ENCODE data around the gene CNNM1.
A peak's percentile ranks its signal among the peaks of the same experiment; 100 is the strongest.

Gene CNNM1

DNA sequence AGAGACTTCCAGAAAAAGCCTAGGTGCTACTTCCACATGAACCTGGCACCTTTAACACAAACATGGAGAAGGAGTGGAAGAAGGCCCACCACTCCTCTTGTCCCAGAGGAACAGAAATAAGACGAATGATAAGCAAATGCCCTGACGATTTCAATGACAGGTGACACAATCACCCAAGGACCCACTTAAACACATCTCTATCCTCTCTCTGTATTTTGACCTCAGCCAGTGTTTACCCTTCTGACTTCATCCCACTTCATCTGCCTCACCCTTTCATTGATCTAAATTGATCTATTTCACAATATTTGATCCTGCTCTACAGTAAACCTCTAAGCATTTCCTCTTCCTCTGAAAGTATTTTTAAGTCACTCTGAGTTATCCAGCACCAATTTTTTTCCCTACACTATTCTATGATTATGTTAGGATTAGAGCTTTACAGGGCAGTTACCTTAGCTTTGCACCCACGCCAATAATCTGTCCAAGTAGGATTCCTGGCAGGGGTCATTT is 92.1 kb downstream of the CNNM1 start:
- DNase-seq (ENCODE audit: low read depth), result no peak

DNA sequence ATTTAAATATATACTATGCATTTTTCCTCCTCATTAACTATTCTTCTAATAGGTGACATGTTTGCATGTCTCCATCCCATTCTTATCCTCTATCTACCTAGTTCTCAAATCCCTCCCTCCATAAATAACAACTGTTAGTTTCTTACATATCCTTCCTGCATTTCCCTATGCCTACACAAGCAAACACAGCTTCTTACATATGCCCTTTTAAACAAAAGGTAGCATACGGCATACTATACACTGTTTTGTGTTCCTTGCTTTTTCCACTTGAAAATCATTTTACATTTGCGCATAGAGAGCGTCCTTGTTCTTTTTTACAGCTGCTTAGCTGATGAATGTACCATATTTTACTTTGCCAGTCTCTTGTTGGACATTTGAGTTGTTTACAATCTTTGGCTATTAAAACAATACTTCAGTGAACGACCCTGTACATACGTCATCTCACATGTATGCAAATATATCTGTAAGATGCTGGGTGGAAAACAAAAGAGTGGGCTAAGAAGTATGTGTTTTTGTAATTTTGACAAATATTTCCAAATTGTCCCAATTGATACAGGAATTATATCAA is 93.5 kb downstream of the CNNM1 start:
- no peak for DNase-seq (ENCODE audit: low read depth)

DNA sequence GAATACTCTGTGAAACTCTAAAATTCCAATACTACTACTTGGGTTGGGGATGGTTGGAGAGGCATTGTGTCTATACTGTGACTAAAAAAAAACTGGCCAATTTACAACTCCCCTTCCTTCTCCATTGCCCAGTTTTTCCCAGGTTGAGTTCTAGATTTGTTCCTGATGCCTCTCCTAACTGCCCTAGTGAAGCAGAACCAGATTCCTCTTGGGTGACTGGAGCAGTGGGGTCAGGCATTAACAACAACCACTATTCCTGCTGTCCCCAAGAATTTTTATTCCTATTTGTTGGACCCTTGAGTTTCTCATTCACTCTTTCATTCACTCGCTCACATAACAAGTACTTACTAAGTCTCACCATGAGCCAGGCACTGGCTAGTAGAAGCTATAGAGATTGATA is 95.5 kb downstream of the CNNM1 start:
- no peak for DNase-seq (ENCODE audit: low read depth)

DNA sequence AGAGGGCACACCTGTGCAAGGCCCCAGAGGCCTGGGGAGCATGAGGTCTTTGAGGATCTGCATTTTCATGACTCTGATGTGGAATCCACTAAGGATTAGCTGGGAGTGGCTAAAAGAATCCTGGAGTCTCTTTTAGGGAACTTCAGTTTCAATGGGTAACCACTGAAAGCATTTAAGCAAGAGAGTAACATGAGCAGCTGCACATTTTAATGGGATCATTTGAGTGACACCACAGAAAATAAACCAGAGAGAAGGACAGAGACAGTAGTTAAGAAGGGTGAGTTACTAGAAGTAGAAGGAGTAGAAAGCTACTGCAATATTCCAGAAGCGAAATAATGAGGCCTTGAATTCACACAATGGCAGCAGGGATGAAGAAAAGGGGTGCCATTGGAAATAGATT is 96.0 kb downstream of the CNNM1 start:
- no peak for DNase-seq (ENCODE audit: low read depth)

DNA sequence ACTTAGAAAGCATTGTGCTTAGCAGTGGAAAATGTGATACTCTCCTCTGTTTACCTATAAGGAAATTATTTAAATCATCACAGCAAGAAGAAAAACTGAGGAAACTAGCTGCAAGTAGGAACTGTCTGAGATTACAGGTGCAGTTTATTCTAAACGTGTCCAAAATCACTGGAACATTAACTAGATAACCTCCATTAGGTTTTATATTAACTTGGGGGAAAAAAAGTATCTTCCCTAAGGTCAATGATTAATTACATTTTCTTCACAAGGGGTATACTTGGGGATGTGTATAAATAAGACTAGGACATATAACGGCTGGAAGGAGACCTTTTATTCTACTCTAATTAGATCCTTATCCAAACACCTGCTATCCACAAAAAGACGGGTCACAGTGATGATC is 97.5 kb downstream of the CNNM1 start:
- no peak for DNase-seq (ENCODE audit: low read depth)

DNA sequence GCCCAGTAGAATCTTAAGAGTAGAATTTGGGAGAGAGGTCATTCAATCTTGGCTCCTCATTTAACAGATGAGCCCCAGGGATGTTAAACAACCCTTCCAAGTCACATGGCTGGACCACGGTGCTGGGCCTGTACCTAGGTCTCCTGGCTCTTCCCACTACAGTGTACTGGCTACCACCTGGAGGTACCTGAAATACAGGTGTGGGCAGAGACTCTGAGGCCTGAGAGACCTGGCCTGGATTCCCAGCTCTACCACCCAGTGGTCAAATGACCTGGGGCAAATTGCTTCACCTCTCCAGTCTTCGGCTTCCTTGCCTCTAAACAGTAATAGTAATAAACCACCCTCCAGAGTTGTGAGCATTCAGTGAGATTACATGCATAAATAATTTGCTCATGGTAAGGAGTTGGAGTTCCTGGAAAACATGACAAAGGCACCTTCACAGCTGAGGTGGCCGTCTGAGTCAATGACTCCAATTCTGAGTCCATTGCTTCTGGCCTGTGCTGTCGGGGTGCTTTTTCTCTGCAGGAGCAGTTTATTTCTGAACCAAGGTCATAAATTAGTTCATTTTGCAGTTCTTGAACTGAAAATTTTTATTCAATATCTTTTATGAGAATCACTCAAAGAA is 98.5 kb downstream of the CNNM1 start:
- no peak for DNase-seq (ENCODE audit: low read depth)

DNA sequence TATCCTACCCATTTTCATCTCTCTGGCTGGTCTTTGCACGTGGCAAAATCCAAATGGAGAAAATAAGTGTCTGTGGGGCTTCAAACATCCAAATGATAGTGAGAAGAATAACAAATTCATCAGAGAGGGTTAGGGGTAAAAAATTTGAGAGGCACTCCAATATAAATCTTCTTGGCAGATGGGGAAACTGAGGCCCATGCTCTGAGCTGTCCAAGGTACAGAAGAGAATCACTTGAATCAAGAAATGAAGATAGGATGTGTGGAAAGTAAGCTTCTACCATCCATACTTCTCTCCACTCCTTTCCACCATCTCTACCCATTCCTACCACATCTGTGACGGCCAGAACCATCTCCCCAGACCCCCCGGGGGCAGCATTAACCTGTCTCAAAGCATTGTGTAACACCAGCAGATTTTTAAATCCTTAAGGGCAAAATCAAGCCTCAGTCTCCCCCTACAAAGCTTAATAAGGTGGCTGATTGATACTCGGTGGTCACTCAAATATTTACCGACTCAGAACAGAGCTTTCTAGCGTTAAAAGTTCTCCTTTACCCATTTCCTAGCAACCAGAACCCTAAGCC is 100.5 kb downstream of the CNNM1 start:
- no peak for DNase-seq (ENCODE audit: low read depth)

DNA sequence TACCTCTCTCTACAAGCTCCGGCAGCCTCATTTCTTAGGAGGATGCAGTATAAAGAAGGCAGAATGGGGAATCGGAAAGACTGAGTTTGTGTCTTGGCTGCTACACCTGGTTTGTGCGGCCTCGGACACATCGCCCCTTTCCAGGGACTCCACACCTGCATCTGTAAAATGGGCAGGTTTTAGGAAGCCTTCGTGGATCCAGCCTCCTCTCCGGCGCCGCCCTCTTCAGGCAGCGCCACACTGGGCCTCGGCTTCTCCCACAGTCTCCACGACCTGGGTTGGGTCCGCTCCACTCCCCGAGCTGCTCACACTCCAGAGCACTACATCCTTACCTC is 100.9 kb downstream of the CNNM1 start:
- no peak for DNase-seq (ENCODE audit: low read depth)

DNA sequence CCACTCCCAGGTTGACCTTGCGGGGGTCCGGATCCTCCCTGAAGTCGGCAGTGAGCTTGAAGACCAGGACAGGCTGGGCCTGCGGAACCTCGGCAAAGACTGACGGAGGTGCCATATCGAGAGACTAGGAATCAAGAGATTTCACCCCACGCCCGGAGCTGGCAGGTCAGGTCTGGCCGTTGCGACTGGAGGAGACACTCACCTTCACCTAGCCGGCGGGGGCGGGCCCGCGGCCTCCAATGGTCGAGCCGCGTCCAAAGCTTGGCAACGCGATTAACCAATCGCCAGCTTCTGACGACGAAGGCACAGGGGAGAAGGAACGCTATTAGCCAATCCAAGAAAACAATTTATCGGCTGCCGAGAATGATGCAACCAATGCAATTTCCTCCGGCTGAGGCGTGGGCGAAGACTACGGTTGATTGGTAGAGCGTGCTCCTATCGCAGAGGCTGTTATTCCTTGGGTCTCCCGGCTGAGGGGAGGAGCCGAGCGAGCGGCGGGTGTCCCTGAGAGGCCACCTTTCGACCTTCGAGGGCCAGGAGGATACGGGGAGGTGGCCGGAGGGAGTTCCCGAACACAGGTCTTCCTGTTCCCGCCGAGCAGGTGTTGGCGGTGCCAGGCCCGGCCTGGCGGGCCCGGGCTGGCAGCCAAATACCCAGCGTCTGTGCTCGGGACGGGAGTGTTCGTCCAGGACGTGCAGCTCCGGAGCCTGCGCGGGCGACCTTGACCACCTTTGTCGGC is 101.5 kb downstream of the CNNM1 start, which contains the start of gene GOT1:
Gene GOT1 (minus strand): TSS at position 174 of the 739 bp plus-strand sequence. CDS start 59 bp downstream, at position 115.
- peak; percentile 83 for DNase-seq (ENCODE audit: low read depth)

DNA sequence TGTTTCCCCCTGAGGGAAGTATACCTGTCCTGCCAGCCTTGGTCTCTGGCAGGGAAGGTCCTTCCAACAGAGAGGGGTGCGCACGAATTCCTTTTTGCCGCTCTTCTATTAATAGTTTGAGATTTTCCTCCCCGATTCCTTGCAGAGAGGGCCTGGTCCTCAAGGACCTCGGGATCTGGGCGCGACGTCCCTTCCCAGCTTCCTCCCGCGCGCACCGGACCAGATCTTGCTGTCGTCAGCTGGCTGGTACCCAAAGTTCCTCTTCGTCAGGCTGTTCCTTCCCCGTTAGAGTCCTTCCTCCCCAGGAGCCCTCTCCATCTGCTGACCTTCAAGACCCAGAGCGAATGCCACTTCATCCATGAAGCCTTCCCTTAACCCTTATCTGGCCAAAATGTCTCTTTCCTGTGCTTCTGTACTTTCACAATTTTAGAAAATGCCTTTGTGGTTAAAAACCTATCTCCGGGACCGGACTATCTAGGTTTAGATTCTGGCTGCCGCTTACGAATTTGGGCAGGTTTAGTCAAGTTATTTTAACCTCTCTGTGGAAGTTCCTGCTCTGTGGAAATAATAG is 102.1 kb downstream of the CNNM1 start:
- DNase-seq (ENCODE audit: low read depth), result no peak

DNA sequence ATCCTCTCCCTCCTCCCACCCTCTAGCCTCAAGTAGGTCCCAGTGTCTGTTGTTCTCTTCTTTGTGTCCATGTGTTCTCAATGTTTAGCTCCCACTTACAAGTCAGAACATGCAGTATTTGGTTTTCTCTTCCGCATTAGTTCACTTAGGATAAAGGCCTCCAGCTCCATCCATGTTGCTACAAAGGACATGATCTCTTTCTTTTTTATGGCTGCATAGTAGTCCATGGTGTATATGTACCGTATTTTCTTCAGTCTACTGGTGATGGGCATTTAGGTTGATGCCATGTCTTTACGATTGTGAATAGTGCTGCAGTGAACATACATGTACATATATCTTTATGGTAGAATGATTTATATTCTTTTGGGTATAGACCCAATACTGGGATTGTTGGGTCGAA is 102.9 kb downstream of the CNNM1 start:
- no peak for DNase-seq (ENCODE audit: low read depth)

DNA sequence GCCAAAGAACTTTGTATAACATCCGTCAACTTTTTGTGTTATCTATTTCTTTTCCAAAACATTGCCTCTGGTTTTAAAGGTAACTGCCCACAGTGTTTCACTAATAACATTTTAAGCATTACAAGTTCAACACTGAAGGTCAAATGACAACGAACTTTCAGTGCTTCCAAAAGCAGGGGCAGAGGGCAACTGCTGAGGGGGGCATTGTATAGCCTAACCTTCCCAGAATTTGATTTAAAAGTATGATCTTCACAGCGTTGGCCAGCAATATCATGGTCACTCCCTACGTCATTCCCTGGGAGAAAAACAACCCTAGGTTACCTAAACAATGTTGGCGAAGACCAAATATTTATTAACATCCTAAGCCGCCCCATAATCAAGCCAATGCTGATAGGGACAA is 103.7 kb downstream of the CNNM1 start:
- no peak for DNase-seq (ENCODE audit: low read depth)

DNA sequence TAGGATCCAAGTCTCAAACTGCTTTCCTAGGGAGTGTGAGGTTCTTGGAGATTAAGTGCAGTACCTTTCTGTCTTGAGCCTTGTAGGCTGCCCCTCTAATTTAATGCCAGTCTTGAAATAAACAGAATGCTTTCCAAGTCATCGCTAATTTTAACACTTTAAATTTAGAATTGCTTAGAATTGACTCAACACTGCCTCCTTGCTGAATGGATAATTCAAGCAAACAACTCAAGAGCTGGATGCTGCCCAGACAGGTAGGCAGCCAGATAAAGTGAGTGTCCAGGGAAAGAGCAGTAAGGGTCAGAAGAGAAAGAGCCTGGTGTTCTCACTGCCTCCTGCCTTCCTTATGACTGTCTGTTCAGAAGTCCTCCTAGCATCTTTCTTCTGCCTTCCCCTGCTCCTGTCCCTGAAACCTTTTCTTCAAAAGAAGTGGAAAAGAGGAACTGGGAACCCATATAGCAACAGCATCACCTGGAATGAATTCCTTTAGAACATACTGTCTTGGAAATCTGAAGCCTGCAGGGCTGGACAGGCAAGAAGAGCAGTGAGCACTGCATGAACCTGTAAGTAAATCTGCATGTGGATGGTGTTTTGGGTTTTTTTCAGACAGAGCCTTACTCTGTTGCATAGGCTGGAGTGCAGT is 104.3 kb downstream of the CNNM1 start:
- DNase-seq (ENCODE audit: low read depth), result no peak

DNA sequence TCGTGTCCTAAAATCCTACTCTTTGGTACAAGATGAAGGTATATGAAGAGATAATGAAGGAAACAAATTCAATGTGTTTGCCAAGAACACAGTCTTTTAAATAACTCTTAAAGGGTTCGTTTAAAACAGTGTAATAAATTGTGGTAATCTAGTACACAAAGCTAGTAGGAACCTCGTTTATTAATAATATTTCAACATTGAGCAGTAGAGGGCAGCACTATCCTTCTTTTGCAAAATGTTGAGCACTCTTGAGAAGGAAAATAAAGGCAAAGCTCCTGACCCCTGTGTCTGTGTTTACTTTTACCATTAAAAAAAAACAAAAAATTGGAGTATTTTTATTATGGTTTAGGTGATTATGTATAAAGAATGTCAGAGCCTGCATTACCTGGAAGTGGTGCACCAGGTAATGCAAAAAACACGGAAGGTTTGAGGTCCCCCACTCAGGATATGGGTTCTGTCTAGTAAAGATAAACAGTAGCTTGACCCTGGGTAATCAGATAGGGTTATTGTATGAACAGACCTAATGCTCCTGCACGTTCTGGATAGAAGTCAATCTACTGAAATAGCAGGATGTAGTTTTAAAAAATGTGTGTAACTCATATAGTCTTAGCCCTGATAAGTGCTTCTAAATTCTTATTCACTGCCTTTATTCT is 107.0 kb downstream of the CNNM1 start:
- DNase-seq (ENCODE audit: low read depth), result no peak

DNA sequence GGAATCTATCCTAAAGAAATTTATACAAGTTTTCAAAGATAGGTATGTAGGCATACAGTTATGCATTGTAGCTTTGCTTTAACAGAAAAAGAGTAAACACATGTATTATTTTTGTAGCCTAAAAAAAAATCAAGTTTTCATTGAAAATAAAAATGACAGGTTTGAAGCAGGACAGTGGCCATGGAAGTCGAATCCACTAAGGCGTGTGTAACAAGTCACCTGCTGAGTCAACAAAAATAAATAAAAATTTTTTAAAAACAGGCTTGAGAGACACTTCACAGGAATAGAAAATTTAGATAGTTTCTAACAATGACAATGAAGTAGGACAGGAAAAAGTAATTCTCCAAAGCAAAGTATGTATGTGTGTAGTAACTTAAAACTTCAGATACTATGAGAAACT is 109.7 kb downstream of the CNNM1 start:
- DNase-seq (ENCODE audit: low read depth), result no peak

DNA sequence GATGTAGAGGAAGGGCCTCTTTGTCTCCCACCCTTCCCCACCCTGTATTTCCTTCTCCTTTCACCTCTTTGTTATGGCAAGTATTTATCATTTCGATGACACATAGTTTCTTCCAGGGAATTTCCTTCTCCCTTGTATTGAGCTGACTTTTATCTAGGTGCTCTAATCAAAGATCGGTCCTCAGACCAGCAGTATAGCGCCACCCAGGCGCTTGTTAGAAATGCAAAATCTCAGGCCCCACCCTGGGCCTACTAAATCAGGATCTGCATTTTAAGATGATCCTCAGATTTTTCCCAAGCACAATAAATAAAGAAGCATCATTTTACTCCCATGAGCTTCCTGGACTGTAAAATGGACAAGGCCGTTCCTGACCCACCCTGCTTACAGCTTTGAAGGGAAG is 113.2 kb downstream of the CNNM1 start:
- no peak for DNase-seq (ENCODE audit: low read depth)

DNA sequence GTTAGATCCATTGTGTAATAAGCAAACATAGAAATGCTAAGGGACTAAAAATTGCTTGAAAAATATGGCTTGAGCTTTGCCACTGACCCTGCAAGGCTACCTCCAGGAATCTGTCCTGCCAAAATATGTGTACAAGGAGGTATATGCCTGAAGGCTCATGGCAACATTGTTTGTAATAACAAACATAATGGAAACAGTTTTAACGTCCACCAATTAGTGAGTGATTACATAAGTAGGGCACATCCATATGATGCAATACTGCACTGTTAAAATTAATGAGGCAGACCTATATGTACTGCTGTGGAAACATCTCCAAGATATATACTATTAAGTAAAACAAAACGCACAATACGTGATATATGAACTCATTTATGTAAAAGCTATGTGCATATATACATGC is 114.3 kb downstream of the CNNM1 start:
- DNase-seq (ENCODE audit: low read depth), result no peak

Data from stimulated activated CD8-positive, alpha-beta memory T cell treated with anti-CD3 and anti-CD28 coated beads, Interleukin-15, amount 100 ng/mL, for 1 hour (primary cell).